Retinal pigment epithelial cell (primary cell): ENCODE data around the gene MYL5.
A peak's percentile ranks its signal among the peaks of the same experiment; 100 is the strongest.

ENCODE experiments used
- DNase-seq: peaks from one replicate; pipeline ENCODE4 v3.0.0-alpha.2; 2010; ENCODE audit warnings: low read depth
- H3K4me3 ChIP-seq: 2 replicates; pipeline ENCODE4 v1.5.1; 2011; ENCODE audit warnings: mild to moderate bottlenecking, low read length, control low read depth, moderate library complexity
- TF ChIP-seq, protein P1 (sequence below): conservative IDR thresholded peaks from 2 replicates; pipeline ENCODE4 v1.5.1; 2011; ENCODE audit warnings: low read depth, low read length, control low read depth, inconsistent platforms

The MYL5 gene

DNA sequence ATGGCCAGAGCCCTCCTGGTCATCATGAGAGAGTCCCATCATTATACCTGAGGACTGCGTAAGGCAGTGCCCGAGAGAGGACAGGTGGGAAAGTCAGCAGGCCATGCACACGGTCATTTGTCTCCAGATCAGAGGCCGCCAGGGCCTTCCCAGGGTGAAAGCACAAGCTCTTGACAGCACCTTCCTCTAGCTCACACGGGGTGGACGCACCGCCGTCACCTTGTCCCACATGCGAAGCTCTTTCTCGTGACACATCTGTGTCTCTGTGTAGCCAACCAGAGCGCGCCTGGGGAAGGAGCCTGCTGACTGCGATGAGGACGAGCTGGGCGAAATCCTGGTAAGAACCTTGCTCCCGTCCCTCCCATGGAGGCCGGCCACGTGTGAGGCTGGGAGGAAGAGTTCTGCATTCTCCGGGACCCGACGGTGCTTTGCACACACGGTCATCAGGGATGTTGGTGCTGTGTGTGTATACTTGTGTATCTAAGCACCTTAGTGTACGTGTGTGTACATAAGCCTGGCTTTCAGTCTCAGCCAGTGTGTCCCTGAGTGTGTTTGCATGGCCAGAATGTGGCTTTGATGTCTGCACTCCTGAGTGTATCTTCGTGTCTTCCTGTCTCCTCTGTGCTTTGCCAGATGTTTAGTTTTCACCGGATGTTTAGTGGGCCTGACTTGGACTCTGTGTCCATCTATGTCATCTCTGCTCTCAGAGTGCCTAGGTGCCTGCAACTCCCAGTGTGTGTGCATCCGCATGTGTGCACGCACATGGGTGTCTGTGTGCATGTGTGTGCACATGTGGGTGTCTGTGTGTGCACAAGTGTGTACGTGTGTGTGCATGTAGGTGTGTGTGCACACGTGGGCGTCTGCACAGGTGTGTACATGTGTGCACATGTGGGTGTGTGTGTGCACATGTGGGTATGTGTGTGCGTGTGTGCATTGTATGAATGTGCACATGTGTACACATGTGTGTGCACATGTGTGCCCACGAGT, 15.4 kb upstream of the MYL5 start:
- DNase-seq = no peak
- H3K4me3 ChIP-seq = no peak overlapping the region
- TF ChIP-seq, protein P1, sequence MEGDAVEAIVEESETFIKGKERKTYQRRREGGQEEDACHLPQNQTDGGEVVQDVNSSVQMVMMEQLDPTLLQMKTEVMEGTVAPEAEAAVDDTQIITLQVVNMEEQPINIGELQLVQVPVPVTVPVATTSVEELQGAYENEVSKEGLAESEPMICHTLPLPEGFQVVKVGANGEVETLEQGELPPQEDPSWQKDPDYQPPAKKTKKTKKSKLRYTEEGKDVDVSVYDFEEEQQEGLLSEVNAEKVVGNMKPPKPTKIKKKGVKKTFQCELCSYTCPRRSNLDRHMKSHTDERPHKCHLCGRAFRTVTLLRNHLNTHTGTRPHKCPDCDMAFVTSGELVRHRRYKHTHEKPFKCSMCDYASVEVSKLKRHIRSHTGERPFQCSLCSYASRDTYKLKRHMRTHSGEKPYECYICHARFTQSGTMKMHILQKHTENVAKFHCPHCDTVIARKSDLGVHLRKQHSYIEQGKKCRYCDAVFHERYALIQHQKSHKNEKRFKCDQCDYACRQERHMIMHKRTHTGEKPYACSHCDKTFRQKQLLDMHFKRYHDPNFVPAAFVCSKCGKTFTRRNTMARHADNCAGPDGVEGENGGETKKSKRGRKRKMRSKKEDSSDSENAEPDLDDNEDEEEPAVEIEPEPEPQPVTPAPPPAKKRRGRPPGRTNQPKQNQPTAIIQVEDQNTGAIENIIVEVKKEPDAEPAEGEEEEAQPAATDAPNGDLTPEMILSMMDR = no peak

DNA sequence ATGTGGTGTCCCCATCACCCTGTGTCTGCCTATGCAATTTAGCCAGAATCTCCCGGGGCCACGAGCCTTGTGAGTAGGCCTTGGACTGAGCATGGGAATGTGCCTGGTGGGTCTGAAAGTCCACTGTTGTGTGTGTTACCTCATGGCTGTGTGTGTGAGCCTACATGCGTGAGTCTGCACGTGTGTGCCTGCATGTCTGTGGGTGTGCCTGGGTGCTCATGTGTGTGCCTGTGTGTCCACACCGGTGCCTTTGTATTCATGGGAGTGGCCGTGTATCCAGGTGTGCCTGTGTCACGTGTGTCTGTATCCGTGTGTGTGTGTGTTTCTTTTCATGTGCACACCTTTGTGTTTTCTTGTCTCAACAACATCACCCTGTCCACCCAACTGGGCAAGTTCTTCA, 14.5 kb upstream of the MYL5 start:
- TF ChIP-seq, protein P1 = no peak
- H3K4me3 ChIP-seq = no peak overlapping the region
- DNase-seq = no peak

DNA sequence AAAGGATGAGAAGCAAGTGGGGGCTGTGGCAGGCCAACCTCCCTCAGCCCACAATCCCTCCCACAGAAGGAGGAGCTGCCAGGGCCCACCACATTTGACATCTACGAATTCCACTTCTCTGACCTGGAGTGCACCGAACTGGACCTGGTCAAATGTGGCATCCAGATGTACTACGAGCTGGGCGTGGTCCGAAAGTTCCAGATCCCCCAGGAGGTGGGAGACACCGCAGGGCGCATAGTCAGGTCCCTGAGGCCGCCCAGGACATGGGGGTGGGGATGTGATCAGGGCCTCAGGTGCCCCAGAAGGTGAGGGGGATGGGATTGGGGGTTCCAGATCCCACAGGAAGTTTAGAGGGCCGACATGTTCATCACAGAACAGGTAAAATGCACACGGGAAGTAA, 13.9 kb upstream of the MYL5 start:
- no peak for DNase-seq
- no peak overlapping the region for H3K4me3 ChIP-seq
- TF ChIP-seq, protein P1 = no peak

DNA sequence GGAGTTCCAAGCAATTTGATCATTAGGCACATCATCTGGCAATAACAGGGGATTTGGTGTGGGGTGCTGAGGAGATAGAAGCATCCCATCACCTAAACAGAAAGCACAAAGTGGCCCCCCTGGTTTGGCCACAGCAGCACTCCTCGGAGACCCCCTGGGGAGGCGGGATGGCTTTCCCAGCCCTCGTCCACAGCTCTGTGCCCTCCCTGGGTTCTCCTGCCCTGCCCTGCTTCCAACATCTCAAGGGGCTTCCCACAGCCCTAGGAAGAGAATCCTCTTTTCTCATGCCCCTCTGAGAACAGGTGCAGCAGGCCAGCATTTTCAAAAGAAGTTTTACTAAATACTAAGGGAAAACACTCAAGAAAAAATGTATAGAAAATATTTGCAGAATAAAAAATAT, 13.1 kb upstream of the MYL5 start:
- no peak for DNase-seq
- TF ChIP-seq, protein P1 = no peak

DNA sequence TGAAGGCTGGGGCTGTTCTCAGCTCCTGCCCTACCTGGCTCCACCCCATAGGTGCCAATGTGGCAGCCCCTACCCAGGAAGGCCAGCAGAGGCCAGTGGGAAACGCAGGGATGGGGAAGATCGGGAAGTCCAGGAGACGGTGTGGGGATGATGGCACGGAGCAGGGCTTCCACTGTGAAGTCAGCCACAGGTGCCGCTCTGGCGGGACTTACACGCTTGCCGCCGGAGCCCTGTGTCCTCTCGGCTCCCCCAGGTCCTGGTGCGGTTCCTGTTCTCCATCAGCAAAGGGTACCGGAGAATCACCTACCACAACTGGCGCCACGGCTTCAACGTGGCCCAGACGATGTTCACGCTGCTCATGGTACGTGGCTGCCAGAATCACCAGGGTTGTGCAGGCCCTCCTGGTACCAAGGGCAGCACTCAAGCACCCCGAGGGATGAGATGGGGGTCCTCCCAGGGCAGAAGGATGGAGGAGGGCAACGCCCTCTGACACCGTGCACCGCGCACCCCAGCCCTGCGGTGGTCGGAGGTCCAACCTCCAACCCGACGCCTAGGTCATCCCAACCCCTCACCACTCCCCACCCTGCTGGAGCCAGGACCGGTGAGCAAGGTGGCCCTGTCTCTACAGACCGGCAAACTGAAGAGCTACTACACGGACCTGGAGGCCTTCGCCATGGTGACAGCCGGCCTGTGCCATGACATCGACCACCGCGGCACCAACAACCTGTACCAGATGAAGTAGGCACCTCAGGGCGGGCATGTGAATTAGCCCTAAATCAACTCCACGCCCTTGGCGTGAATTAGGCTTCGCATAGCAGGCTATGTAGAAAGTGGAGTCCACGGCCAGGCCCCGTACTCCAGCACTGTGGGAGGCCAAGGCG, 12.2 kb upstream of the MYL5 start:
- H3K4me3 ChIP-seq = no peak overlapping the region
- TF ChIP-seq, protein P1 = no peak
- DNase-seq = no peak

More for the DNA sequence above, 13.1 kb upstream of the MYL5 start:
- no peak overlapping the region for H3K4me3 ChIP-seq

DNA sequence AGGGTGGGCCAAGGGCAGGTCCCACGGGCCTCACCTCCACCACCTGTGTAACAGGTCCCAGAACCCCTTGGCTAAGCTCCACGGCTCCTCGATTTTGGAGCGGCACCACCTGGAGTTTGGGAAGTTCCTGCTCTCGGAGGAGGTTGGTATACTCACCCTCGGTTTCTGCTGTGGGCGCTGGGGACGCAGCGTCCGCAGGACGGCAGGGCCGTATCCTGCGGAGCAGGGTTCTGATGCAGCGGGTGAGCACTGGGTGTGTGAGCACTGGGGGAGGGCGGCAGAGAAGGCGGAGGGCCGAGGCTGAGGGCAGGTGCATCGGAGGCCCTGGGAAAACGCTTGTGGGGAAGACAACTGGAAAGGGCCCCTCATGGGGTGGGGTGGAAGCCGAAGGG, 11.3 kb upstream of the MYL5 start:
- H3K4me3 ChIP-seq = peak overlapping the region; percentile 72
- no peak for DNase-seq
- TF ChIP-seq, protein P1 = no peak
